HG03439 (cell line): Measurements from ENCODE around the gene KCNIP3.

Experiments used
- ATAC-seq: cut with Tn5 transposase; IDR thresholded peaks from one replicate; pipeline ENCODE4 v1.9.1; 2021; ENCODE audit warnings: mild to moderate bottlenecking, moderate library complexity; ENCODE audit not compliant: unreplicated experiment

The KCNIP3 gene

DNA sequence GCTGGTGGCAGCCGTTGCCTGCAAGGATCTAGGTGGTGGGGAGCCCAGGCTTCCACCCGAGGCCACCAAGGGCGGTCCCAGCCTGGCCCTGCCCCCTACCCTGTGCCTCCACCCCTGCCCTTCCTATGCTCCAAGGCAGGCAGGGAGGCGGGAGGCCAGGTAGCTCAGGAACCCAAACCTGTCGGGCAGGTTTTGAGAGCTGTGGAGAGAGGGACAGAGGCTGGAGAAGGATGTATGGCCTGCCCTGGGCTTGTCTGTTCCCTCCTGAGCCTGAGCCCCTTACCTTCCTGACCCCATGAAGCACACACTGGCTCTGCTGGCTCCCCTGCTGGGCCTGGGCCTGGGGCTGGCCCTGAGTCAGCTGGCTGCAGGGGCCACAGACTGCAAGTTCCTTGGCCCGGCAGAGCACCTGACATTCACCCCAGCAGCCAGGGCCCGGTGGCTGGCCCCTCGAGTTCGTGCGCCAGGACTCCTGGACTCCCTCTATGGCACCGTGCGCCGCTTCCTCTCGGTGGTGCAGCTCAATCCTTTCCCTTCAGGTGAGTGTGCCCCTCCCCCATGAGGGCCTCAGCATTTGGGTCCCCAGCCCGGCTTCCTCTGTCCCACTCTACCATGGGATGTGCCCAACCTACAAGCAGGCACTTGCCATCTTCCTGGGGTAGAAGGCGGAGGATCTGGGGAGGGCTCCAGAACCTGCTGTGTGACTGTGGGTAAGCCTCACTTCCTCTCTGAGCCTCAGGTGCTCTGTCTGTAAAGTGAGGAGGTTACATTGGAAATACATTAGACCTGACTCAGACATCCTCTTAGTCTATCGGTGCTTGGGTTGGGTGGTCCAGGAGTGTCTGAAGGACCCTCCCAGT lies 22.6 kb upstream of the KCNIP3 start, which contains the start of gene PROM2:
TSS of gene PROM2 (plus strand) at position 159 of the 860 bp plus-strand sequence. CDS start at position 296, 137 bp downstream.
- no peak for ATAC-seq

DNA sequence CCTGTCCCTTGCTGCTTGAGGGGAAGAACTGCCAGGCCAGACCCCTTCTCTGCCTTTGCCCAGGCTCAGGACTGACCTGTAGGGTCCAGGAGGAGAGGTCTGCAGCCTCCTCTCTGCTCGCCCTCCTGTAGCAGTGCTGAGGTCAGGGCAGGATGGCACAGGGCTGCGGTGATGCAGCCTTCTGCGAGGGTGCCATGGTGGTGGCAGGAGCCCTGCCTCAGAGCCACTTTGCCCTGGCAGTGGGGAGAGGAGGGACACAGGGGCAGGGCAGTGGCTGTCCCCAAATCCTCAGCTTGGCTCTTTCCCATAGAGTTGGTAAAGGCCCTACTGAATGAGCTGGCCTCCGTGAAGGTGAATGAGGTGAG lies 22.0 kb upstream of the KCNIP3 start:
- no peak for ATAC-seq

DNA sequence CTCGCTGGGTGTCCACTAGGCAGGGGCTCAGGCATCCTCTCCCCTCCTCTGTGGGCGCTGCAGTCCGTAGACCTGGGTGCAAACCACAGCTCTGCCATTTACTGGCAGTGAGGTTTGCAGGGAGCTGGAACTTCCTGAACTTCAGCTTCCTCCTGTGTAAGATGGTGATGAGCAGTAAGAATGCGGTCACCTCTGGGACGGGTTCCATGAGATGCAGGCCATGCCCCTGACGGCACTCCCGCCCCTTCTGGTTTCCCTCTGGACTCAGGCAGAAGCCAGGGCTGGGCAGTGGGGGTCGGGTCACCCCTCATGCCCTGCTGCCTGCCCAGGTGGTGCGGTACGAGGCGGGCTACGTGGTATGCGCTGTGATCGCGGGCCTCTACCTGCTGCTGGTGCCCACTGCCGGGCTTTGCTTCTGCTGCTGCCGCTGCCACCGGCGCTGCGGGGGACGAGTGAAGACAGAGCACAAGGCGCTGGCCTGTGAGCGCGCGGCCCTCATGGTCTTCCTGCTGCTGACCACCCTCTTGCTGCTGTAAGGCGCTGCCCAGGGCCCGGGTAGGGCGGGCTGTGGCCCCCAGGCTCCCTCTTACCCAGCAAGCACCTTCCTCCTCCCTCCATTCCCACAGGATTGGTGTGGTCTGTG lies 21.4 kb upstream of the KCNIP3 start:
- no peak for ATAC-seq

DNA sequence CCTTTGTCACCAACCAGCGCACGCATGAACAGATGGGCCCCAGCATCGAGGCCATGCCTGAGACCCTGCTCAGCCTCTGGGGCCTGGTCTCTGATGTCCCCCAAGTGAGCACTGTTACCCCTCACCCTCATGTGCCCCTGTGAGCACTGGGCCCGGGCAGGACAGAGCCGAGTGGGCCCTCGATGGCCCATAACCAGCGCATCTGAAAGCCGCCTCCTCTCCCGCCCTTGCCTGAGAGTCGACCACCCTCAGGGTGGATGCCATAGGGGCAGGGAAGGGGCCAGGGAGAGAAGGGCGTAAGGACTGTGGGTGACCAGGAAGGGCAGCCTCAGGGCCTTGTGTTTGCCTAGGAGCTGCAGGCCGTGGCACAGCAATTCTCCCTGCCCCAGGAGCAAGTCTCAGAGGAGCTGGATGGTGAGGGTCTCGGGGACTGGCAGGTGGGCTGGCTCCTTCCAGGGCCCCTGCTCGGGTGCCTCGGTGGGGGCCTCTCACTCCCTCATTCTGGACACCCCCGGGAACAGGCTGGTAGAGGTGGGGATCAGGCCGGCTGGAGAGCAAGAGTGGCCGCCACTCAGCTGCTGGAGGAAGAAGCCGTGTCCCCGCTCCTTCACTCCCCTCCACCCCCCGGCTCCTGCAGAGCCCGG lies 20.8 kb upstream of the KCNIP3 start:
- ATAC-seq = no peak

DNA sequence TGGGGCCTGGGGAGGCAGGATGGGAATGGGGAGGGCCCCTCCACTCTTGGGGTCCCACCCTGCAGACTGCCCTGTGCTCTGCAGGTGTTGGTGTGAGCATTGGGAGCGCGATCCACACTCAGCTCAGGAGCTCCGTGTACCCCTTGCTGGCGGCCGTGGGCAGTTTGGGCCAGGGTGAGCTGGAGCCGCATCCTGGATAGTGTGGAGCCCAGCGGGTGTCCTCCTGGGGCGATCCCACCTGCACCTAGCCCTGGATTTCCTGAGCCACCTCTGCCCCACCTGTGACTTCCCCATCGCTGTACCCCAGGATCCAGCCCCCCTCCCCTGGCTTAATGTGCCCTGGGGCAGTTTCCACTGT lies 20.3 kb upstream of the KCNIP3 start:
- no peak for ATAC-seq

DNA sequence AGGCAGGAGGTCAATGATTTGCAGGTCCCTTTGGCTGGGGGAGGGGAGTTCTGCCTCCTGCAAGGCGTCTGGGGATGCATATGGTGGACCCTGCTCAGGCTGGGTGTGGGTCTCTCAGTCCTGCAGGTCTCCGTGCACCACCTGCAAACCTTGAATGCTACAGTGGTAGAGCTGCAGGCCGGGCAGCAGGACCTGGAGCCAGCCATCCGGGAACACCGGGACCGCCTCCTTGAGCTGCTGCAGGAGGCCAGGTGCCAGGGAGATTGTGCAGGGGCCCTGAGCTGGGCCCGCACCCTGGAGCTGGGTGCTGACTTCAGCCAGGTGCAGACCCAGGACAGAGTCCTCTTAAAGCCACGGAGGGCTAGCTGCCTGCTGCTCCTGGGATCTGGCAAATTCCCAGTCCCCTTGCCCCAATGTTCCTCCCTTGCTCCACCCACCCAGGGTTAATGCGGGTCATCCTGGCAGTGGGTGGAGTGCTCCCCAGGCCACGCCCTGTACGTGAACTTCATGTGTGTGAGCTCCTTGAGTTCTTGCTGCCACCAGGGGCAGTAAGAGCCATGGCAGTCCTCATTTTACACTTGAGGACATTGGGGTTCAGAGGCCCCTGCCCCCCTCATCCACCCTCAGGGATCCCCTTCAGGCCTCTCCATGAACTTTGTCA lies 19.8 kb upstream of the KCNIP3 start:
- no peak for ATAC-seq

DNA sequence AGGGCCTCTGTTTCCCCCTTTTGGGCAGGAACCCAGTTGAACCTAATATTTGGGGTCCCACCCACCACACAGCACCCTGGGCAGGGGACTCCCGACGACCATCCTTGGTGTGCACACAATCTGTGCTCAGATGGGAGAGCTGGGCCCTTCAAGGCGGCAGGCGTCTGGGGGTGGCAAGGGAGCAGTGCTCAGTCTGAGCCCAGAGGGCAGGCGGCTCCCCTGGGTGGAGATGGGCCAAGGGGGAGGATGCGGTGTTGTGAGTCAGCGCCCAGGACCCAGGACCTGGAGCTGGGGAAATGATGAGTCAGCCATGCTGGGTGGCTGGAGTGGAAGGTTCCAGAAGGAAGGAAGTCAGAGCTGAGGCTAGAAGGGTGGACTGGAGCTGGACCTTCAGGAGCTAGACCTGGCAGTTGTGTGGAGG lies 19.1 kb upstream of the KCNIP3 start:
- ATAC-seq = no peak

DNA sequence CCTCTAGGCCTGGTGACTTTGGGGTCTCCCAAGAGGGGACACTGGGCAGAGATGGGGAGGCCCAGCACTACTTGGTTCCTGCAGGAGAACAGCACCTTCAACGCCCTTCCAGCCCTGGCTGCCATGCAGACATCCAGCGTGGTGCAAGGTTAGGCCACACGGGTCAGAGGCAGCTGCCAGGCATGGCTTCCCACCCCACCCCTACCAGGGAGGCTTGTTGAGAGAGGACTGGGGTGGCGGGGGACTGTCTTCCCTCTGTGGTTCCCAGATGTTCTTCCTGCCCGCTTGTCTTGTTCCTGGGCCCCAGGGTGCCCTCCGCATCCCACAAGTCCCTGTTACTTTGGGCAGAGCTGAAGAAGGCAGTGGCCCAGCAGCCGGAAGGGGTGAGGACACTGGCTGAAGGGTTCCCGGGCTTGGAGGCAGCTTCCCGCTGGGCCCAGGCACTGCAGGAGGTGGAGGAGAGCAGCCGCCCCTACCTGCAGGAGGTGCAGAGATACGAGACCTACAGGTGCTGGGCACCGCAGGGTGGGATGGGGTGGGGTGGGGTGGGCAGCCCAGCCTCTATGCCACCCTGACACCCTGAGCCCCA lies 18.4 kb upstream of the KCNIP3 start:
- no peak for ATAC-seq

DNA sequence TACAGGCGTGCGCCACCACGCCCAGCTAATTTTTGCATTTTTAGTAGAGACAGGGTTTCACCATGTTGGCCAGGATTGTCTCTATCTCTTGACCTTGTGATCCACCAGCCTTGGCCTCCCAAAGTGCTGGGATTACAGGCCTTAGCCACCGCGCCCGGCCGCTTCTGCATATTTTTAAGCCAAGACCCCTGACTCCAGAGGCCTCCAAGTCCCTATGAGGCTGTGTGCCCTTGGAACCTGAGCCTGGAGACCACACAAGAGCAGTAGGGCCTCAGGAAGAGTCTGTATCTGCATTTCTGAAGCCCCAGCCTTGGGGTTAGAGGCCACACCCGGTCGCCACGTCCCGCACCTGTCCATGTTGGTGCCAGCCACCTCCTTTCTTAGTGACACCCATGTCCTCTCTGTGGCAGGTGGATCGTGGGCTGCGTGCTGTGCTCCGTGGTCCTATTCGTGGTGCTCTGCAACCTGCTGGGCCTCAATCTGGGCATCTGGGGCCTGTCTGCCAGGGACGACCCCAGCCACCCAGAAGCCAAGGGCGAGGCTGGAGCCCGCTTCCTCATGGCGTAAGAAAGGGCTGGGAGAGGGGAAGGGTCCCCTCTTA lies 17.6 kb upstream of the KCNIP3 start:
- ATAC-seq = no peak

DNA sequence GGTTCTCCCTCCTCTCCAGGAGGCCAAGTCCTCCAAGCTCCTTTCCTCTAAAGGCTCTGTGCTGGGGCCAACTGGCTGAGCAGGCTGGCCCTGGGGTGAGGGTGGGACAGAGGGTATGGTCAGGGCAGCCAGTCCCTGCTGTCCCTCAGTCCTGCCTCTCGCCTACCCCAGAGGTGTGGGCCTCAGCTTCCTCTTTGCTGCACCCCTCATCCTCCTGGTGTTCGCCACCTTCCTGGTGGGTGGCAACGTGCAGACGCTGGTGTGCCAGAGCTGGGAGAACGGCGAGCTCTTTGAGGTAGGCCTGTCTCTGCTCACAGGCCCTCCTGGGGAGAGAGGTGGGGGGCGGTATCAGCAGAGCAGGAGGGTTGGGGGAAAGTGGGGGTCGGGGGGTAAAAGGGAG lies 16.1 kb upstream of the KCNIP3 start:
- no peak for ATAC-seq

DNA sequence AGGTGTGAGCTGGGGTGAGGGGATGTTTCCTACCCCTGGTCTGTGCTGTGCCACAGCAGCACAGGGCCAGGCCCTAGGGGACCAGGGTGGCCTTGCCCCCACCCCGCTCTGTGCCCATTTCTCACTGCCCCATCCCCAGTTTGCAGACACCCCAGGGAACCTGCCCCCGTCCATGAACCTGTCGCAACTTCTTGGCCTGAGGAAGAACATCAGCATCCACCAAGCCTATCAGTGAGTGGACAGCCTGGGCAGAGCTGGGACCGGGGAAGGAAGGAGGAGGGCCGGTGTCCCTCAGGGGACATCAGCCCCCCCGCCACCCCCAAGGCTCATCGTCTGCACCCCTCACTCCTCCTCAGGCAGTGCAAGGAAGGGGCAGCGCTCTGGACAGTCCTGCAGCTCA lies 15.4 kb upstream of the KCNIP3 start:
- ATAC-seq = no peak

DNA sequence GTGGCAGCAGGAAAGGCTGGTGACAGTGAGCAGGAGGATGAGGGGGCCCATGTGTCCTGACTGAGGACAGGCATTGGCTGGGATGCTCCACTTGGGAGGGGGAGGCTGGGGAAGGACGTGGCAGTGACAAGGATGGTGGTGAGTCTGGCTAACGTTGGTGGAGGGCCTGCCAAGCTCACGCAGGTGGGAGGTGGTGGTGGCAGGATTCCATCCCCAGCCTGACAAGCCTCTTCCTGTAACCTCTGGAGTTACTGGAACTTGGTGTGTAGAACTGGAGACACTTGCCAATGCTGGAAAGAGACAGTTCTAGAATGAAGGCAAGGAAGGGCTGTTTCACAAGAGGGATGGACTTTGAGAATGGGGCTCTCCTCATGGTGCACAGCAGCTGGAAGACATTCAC lies 14.7 kb upstream of the KCNIP3 start:
- no peak for ATAC-seq

DNA sequence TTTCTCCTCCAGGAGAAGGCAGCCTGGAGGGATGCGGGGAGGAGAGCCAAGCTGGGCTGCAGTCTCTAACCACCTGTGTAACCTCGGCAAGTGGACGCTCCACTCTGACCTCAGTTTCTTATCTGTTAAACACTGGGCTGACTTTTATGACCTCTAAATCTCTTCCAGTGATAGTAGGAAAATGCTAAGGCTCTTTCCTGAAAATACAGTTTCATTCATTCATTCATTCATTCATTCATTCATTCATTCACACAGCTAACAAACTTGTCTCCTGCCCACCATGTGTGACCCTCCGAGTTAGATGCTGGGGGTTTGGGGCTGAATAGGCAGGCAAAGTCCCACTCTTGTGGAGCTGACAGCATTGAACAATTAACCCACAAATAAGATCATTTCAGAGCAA lies 13.6 kb upstream of the KCNIP3 start:
- no peak for ATAC-seq

DNA sequence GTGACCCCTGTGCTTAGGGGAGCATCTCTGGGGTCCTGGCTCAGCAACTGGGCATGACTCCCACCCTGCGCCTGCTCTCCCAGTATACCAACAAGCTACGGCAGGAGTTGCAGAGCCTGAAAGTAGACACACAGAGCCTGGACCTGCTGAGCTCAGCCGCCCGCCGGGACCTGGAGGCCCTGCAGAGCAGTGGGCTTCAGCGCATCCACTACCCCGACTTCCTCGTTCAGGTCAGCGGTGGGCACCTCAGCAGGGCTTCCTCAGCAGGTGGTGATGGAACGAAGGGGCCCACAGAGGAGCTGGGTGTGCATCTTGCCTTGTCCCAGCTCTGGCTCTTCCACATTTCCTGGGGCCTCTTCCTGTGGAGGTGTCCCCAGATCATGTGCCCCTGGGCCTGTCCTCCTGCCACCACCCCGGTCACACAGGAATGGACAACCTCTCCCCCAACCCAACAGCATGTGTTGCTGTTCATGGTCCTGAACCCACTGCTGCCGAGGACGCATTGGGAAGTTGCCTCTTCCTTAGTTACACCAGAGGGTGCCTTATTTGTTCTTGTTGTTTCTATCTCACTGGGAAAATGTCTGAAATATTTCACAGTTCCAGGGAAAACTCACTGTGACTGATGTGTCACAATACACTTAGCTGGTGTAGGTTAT lies 12.1 kb upstream of the KCNIP3 start:
- no peak for ATAC-seq

DNA sequence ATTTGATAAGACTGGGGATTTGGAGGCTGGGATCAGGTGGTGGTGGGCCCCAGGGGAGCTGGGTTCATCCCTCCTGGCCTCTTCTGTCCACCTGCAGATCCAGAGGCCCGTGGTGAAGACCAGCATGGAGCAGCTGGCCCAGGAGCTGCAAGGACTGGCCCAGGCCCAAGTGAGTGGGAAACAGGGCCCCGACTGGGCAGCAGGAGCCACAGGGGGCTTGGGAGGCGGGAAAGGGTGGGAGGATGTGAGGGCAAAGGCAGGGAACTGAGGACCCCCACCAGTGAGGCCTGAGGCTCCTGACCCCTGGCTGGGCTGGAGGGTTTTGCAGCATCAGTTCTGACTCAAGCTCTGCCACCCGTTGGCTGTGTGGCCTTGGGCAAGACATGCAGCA lies 11.6 kb upstream of the KCNIP3 start:
- ATAC-seq = no peak

DNA sequence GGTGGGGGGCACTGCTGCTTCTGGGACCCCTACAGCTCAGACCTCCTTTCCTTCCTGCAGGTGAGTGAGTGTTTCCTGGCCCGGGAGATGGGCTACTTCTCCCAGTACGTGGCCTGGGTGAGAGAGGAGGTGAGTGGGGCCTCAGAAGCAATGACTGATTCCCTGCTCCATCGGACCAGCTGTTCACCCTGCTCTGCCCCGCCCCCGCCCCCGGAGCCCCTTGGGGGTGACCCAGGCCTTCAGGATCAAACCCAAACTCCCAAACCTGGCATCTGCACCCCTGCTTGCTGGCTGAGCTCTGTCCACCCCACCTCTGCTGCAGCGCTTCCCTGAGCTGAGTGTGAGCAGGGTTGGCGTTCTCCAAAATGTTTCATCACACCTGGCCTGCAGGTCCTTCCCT lies 9.8 kb upstream of the KCNIP3 start:
- ATAC-seq = no peak

DNA sequence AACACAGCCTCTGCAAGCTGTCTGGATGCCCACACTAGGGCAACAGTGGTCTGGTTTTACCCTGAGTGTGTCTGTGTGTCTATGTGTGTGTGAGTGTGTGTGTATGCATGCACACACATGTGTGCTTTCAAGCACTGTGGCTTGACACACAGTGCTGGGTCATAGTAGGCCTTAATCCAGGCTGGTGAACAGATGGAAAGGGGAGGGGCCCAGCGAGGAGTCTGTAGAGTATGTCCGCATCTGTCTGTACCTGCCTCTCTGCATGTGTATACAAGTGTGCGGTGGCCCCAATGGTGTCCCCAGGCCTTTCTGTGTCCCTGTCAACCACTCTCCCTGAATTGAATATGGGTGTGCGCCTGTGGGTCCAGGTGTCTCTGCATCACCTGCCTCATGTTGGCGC lies 9.3 kb upstream of the KCNIP3 start:
- no peak for ATAC-seq

DNA sequence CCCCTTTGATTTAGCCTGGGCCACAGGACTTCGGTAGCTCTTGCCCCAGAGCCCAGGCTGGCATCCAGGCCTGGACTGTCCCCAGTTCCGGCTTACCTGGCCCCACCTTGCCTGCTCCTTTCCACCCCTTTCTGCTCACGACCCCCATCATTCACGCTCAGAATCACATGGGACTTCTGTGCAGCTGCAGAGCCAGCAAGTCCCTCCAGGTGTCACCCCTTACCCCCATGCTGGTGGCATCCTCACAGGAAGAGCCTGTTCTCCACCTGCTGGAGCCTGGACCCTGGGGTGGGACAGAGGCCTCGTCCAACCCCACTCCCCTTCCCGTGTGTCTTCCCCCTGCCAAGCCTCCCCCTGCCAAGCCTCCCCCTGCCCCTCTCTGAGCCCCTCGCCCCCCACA lies 7.9 kb upstream of the KCNIP3 start:
- ATAC-seq = no peak

DNA sequence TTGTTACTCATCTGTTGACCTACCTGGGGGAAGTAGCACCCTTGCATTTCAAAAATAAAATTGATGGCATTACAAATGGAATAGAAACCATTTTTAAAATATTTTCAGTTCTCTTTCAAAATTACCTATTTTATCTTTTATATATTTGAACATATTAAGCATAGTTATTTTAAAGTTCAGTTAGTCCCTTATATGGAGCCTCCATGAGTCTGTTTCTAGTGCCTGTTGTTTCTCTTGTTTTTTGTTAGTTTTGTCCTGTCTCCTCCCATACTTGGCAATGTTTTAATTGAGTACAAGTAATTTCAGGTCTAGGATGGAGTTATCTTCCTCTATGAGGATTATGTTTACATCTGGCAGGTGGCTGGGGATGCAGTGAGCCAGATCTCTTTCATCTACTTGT lies 5.9 kb upstream of the KCNIP3 start:
- ATAC-seq = no peak

DNA sequence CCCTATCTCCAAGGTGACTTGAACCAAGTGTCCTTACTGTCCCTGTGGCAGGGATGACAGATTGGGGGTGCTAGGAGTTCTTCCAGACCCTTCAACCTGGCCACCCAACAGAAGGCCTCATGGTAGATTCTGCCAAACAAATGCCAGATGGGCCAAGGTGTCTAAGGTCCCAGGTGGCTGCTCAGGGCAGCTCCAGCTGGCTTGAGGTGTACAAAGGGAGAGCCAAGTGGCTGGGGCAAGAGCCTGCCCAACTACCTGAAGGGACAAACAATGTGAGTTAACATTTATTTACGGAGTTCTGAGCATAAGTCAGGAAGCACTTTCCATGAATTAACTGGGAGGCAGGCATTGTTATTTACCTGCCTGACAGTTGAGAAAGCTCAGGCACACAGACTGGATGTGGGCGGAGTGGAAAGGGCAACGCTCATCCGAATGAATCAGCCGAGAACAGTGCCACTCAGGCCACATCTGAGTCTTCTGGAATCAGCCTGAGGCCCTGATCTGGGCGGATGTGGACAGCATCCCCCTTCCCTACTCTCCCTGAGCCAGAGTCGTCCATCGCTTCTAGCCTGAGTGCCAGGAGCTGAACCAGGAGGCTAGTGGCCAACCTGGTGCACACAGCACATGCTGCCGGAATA lies 4.4 kb upstream of the KCNIP3 start:
- no peak for ATAC-seq
